ENCODE data around the gene IL1RAPL1. TPM values are rescaled to one million over a fixed set of nuclear protein-coding genes. Genes with fewer than 3 reads are reported as not detected.
A peak's percentile ranks its signal among the peaks of the same experiment; 100 is the strongest.

Gene IL1RAPL1
- polyA plus RNA-seq, 1 donor from 2014 or later = not detected

- no peak overlapping the region for H2AFZ ChIP-seq (ENCODE audit: low read depth, low read length)
- no peaks in the 10 kb centered on the region for H3K79me2 ChIP-seq (replicated peaks; ENCODE audit: insufficient read depth, low read length)
- peak overlapping the region; percentile 64 for H3K4me3 ChIP-seq (ENCODE audit: low read length)
- no peak overlapping the region for H3K4me2 ChIP-seq (ENCODE audit: low read length)
- no peaks in the 10 kb centered on the region for H3K27me3 ChIP-seq (ENCODE audit: insufficient read depth, low read depth, low read length)
- H4K20me1 ChIP-seq (ENCODE audit: insufficient read depth) = no peaks in the 10 kb centered on the region
- no peaks in the 10 kb centered on the region for H3K9me3 ChIP-seq (ENCODE audit: low read length)
- H3K27ac ChIP-seq (ENCODE audit: low read length) = no peak overlapping the region
- no peaks in the 10 kb centered on the region for H3F3A ChIP-seq (ENCODE audit: insufficient read depth, low read length, poor library complexity, severe bottlenecking)
- H3K9me2 ChIP-seq (ENCODE audit: insufficient read depth, low read length) = no peaks in the 10 kb centered on the region
- TF ChIP-seq CTCF (IDR thresholded peaks at IDR 0.05; ENCODE audit: poor library complexity, severe bottlenecking) (no peak), EP300 (conservative IDR thresholded peaks at IDR 0.05; ENCODE audit: poor library complexity, severe bottlenecking) (no peak), RAD21 (conservative IDR thresholded peaks at IDR 0.05) (no peak), EZH2 (IDR thresholded peaks at IDR 0.05; ENCODE audit: borderline replicate concordance, insufficient read depth, low read length, poor library complexity, severe bottlenecking) (no peak), MXI1 (conservative IDR thresholded peaks at IDR 0.05; ENCODE audit: poor library complexity, severe bottlenecking) (no peak), SMC3 (conservative IDR thresholded peaks at IDR 0.05; ENCODE audit: poor library complexity) (no peak), TAF1 (IDR thresholded peaks at IDR 0.05; ENCODE audit: low read depth) (no peak), POLR2AphosphoS5 (IDR thresholded peaks at IDR 0.05) (no peak), REST (IDR thresholded peaks at IDR 0.05; ENCODE audit: borderline replicate concordance) (no peak)
- no peaks in the 10 kb centered on the region for H3K36me3 ChIP-seq (ENCODE audit: insufficient read depth, low read length)
- H3K9ac ChIP-seq (ENCODE audit: low read length) = no peak overlapping the region
Measured at GRCh38 chrX:28585767-28586166, 1.5 kb upstream of the IL1RAPL1 start.

GRCh38 chrX:28586286-28586685 is 960 bp upstream of the IL1RAPL1 start:
- no peak for TF ChIP-seq EZH2 (IDR thresholded peaks at IDR 0.05; ENCODE audit: borderline replicate concordance, insufficient read depth, low read length, poor library complexity, severe bottlenecking)
- TF ChIP-seq MXI1 (conservative IDR thresholded peaks at IDR 0.05; ENCODE audit: poor library complexity, severe bottlenecking) = no peak
- TF ChIP-seq TAF1 (IDR thresholded peaks at IDR 0.05; ENCODE audit: low read depth) = no peak
- no peak for TF ChIP-seq RAD21 (conservative IDR thresholded peaks at IDR 0.05)
- no peak for TF ChIP-seq POLR2AphosphoS5 (IDR thresholded peaks at IDR 0.05)
- TF ChIP-seq CTCF (IDR thresholded peaks at IDR 0.05; ENCODE audit: poor library complexity, severe bottlenecking) = no peak
- TF ChIP-seq EP300 (conservative IDR thresholded peaks at IDR 0.05; ENCODE audit: poor library complexity, severe bottlenecking) = no peak
- no peak for TF ChIP-seq REST (IDR thresholded peaks at IDR 0.05; ENCODE audit: borderline replicate concordance)
- TF ChIP-seq SMC3 (conservative IDR thresholded peaks at IDR 0.05; ENCODE audit: poor library complexity) = no peak
- Histone ChIP-seq H3K27ac (ENCODE audit: low read length) (no peak overlapping the region), H3K79me2 (replicated peaks; ENCODE audit: insufficient read depth, low read length) (no peaks in the 10 kb centered on the region), H3K27me3 (ENCODE audit: insufficient read depth, low read depth, low read length) (no peaks in the 10 kb centered on the region), H3K9me2 (ENCODE audit: insufficient read depth, low read length) (no peaks in the 10 kb centered on the region), H2AFZ (ENCODE audit: low read depth, low read length) (no peak overlapping the region), H3K9me3 (ENCODE audit: low read length) (no peaks in the 10 kb centered on the region), H4K20me1 (ENCODE audit: insufficient read depth) (no peaks in the 10 kb centered on the region), H3K36me3 (ENCODE audit: insufficient read depth, low read length) (no peaks in the 10 kb centered on the region), H3K9ac (ENCODE audit: low read length) (no peak overlapping the region), H3F3A (ENCODE audit: insufficient read depth, low read length, poor library complexity, severe bottlenecking) (no peaks in the 10 kb centered on the region), H3K4me3 (ENCODE audit: low read length) (peak overlapping the region; percentile 64), H3K4me2 (ENCODE audit: low read length) (peak overlapping the region; percentile 25)
